ENCODE data around the gene TLL2. TPM values are rescaled to one million over a fixed set of nuclear protein-coding genes. Genes with fewer than 3 reads are reported as not detected.

The TLL2 gene
- total and polyA plus RNA-seq, 9 donors = 0.53 to 1.8 (median 1.1) TPM

DNA sequence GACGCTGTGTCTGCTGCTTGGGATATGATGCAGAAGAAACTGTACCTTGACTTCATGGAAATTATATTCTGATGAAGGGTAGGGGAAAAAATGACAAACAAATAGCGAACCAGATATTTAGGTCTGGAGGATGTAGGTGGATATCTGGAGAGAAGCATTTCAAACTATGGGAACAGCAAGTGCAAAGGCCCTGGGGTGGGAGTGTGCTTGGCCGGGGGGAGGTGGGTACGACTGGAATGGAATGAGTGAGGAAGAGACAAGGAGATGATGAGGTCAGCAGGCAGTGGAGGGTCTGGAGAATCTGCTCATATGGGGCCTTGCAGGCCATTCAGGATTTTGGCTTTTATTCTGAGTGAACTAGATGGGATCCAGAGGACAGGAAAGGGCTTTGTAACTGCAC, 65.2 kb downstream of the TLL2 start:
- WGBS (ENCODE audit: insufficient coverage) = 56% methylated on average over 3 of the region's 4 CpGs
- Histone ChIP-seq H3K4me1 (ENCODE audit: control insufficient read depth, insufficient read depth, low read length) (peaks cover 16% of the 10 kb centered on the region), H3K27me3 (ENCODE audit: control insufficient read depth, insufficient read depth, low read length) (peaks cover 28% of the 10 kb centered on the region), H3K36me3 (ENCODE audit: control insufficient read depth, insufficient read depth, low read length) (no peaks in the 10 kb centered on the region), H3K4me3 (ENCODE audit: low read length) (no peak overlapping the region), H3K9me3 (replicated peaks; ENCODE audit: control insufficient read depth, low read depth, low read length) (no peaks in the 10 kb centered on the region), H3K27ac (ENCODE audit: low read length) (peak overlapping the region; percentile 35)
- no peak for DNase-seq

DNA sequence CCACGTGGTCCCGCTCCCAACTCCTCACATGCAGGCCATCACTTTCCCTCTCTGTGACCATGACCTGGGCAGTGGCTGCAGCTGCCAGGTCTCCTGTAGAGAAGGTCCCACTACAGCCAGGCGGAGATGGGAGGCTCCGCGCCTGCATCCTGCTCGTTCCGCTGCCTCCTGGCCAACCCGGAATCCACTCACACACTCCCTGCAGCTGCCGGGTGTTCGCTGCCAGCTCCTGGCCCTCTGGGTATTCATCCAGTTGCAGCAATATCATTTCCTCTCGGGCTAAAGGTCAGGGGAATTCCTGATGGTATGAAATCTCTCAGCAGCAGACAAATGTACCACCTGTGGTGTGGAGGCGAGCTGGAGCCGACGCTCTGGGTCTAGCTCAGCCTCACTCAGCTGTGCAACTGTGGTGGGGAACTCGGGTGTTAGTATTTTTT, 65.7 kb downstream of the TLL2 start:
- 25% methylated on average over 9 of the region's 15 CpGs for WGBS (ENCODE audit: insufficient coverage)
- peak; percentile 95 for DNase-seq
- no peak overlapping the region for H3K4me3 ChIP-seq (ENCODE audit: low read length)
- H3K36me3 ChIP-seq (ENCODE audit: control insufficient read depth, insufficient read depth, low read length) = no peaks in the 10 kb centered on the region
- peak overlapping the region; percentile 35 for H3K27ac ChIP-seq (ENCODE audit: low read length)
- no peaks in the 10 kb centered on the region for H3K9me3 ChIP-seq (replicated peaks; ENCODE audit: control insufficient read depth, low read depth, low read length)
- H3K4me1 ChIP-seq (ENCODE audit: control insufficient read depth, insufficient read depth, low read length) = peaks cover 16% of the 10 kb centered on the region
- H3K27me3 ChIP-seq (ENCODE audit: control insufficient read depth, insufficient read depth, low read length) = peaks cover 27% of the 10 kb centered on the region

DNA sequence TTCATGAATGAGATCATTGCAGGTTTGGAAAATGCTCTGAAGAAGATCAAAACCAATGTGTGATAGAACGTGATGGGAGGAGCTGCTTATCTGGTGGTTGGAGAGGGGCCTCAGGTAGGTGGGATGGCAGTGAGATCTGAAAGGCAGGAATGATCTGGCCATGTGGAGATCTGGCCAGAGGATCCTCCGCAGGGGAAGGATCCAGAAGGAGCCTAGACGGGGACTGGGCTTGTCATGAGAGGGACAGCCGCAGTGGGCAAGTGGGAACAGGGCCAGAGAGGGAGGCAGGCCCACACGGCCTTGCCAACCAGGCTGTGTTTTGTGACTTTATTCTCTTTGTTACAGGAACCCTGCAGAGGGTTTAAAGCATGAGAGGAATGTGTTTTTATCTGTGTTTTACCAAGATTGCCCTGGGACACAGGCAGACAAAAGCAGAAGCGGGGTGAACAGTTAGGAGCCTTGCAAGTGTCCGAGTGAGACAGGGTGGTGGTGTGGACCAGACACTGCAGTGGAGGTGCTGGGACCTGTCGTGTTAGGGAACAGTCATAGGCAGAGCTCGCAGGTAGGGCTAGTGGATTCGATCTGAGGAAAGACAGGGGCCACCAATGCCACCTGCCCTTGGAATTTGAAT, 66.6 kb downstream of the TLL2 start:
- no peak for DNase-seq
- no peaks in the 10 kb centered on the region for H3K36me3 ChIP-seq (ENCODE audit: control insufficient read depth, insufficient read depth, low read length)
- H3K4me1 ChIP-seq (ENCODE audit: control insufficient read depth, insufficient read depth, low read length) = peaks cover 20% of the 10 kb centered on the region
- no peak overlapping the region for H3K4me3 ChIP-seq (ENCODE audit: low read length)
- H3K27ac ChIP-seq (ENCODE audit: low read length) = no peak overlapping the region
- peaks cover 24% of the 10 kb centered on the region for H3K27me3 ChIP-seq (ENCODE audit: control insufficient read depth, insufficient read depth, low read length)
- no peaks in the 10 kb centered on the region for H3K9me3 ChIP-seq (replicated peaks; ENCODE audit: control insufficient read depth, low read depth, low read length)
- WGBS (ENCODE audit: insufficient coverage) = 79% methylated on average over 8 of the region's 10 CpGs

DNA sequence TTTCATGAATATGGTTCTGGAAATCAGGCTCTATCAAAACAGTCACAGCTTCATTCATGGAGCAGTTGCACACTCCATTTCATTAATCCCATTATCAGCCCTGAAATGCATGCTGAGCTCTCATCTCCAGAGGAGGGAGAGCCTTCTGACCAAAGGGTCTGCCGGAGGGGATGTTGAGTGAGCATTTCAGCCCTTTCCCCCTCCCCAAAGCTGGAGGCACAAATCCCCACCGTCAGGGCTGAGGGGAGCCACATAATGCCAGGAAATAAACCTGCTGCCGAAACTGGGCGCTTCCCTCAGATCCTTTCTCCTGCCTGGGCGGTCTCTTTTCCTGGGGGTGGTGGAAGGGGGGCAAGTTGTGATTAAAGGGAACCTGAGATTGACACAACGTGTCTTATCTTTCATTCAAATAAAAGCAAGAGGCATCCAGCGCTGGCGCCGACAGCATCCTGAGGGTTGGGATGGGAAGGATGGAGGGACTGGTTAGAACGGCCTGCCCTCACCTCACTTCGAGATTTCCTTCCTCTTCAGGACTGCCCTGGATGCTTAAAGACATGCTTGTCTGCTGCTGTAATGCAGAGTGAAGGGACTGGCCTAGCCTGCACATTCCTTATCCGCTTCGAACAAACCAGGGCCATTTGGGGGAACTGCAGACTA, 71.6 kb downstream of the TLL2 start:
- 80% methylated on average over 1 of the region's 13 CpGs for WGBS (ENCODE audit: insufficient coverage)
- Histone ChIP-seq H3K36me3 (ENCODE audit: control insufficient read depth, insufficient read depth, low read length) (no peaks in the 10 kb centered on the region), H3K9me3 (replicated peaks; ENCODE audit: control insufficient read depth, low read depth, low read length) (no peaks in the 10 kb centered on the region), H3K4me1 (ENCODE audit: control insufficient read depth, insufficient read depth, low read length) (peaks cover 20% of the 10 kb centered on the region), H3K4me3 (ENCODE audit: low read length) (no peak overlapping the region), H3K27me3 (ENCODE audit: control insufficient read depth, insufficient read depth, low read length) (peaks cover 12% of the 10 kb centered on the region), H3K27ac (ENCODE audit: low read length) (no peak overlapping the region)
- no peak for DNase-seq

DNA sequence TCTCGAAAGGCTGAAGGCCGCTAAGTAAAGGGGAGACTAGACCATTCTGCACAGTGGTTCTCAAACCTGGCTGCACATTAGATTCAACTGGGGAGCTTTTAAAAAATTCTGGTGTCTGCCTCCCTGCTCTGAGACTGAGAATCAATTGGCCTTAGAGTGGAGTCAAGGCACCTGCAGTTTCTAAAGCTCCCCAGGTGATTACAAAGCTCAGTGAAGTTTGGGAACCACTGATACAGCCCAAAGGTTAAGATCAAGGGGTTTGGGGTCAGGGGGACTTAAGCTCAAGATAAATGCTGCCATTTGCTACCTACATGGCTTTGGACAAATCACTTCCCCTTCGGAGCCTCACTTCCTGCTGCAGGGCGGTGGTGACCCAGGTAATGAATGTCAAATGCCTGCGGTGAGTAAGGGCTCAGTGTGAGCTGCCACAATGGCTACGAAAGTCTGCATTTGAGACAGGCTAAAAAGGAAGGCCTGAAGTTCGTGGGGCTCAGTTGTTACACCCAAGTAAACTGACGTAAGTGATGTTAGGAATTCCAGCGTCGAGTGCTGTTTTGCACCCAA, 72.3 kb downstream of the TLL2 start:
- Histone ChIP-seq H3K4me1 (ENCODE audit: control insufficient read depth, insufficient read depth, low read length) (peaks cover 18% of the 10 kb centered on the region), H3K27me3 (ENCODE audit: control insufficient read depth, insufficient read depth, low read length) (peaks cover 8% of the 10 kb centered on the region), H3K9me3 (replicated peaks; ENCODE audit: control insufficient read depth, low read depth, low read length) (no peaks in the 10 kb centered on the region), H3K27ac (ENCODE audit: low read length) (no peak overlapping the region), H3K36me3 (ENCODE audit: control insufficient read depth, insufficient read depth, low read length) (no peaks in the 10 kb centered on the region), H3K4me3 (ENCODE audit: low read length) (no peak overlapping the region)
- 51% methylated on average over 6 of the region's 10 CpGs for WGBS (ENCODE audit: insufficient coverage)
- no peak for DNase-seq

DNA sequence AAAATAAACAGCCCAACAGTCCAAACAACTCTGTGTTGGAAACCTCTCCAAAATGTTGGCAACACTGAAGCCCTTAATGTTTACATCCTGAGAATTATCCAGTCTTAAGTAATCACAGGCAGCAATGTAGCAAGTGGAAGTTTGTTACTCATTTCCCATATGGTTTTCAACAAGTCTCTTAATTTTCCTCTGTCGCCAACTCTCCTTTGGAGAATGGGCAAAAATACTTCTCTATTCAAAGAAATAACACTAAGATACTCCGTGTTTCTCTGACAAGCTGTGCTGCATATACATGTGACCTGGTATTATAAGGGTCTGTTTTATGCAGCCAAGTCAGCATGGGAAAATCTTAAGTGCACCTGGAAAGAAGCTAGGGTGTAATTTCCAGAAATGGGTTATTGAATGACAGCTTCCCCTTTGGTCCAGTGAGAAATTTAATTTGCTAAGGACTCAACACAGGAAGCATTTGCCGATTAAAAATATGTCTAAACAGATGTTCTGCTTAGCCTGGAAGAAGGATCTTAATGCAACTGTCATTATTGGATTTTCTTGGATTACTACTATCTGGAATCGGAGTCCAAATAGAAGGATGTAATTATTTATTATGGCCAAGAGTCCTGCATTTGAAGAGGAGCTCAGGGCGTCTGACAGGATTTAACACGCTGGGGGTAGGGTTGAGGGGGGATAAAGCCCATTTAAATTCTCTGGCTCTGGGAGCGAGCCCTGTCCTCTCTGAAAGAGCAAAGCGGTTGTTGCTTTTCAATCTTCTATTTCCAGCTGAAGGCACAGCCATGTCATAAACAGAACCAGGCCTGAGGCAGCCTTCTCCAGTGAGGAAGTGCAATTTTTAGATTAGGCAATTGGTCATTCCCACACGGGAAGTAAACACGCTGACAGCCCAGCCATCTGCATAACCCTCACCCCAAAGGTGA, 73.1 kb downstream of the TLL2 start:
- peak; percentile 96 for DNase-seq
- WGBS (ENCODE audit: insufficient coverage) = 11% methylated on average over 3 of the region's 10 CpGs
- H3K27ac ChIP-seq (ENCODE audit: low read length) = peak overlapping the region; percentile 57
- H3K36me3 ChIP-seq (ENCODE audit: control insufficient read depth, insufficient read depth, low read length) = no peaks in the 10 kb centered on the region
- peaks cover 3% of the 10 kb centered on the region for H3K27me3 ChIP-seq (ENCODE audit: control insufficient read depth, insufficient read depth, low read length)
- H3K4me3 ChIP-seq (ENCODE audit: low read length) = no peak overlapping the region
- H3K4me1 ChIP-seq (ENCODE audit: control insufficient read depth, insufficient read depth, low read length) = peaks cover 18% of the 10 kb centered on the region
- H3K9me3 ChIP-seq (replicated peaks; ENCODE audit: control insufficient read depth, low read depth, low read length) = no peaks in the 10 kb centered on the region

DNA sequence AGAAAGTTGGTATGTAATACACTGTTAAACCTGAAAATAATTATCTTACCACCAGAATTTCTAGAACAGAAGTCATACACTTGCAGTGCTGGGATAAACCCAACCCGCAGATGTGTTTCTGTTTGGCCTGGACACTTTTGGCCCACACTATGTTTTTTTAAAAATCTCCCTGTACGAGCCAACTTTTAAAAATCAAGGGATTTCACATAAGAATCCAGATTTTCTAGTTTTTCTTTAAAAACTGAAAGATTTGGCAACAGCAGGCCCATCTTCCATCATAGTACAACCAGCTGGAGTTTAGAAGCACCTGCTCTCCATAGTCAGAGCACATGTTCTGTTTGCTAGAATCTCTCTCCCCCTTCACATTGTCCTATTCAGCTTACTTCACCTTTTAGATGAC, 74.0 kb downstream of the TLL2 start:
- 27% methylated on average over 2 of the region's 2 CpGs for WGBS (ENCODE audit: insufficient coverage)
- Histone ChIP-seq H3K9me3 (replicated peaks; ENCODE audit: control insufficient read depth, low read depth, low read length) (no peaks in the 10 kb centered on the region), H3K27me3 (ENCODE audit: control insufficient read depth, insufficient read depth, low read length) (no peaks in the 10 kb centered on the region), H3K4me3 (ENCODE audit: low read length) (no peak overlapping the region), H3K4me1 (ENCODE audit: control insufficient read depth, insufficient read depth, low read length) (peaks cover 18% of the 10 kb centered on the region), H3K36me3 (ENCODE audit: control insufficient read depth, insufficient read depth, low read length) (no peaks in the 10 kb centered on the region), H3K27ac (ENCODE audit: low read length) (peak overlapping the region; percentile 57)
- DNase-seq = peak; percentile 94

DNA sequence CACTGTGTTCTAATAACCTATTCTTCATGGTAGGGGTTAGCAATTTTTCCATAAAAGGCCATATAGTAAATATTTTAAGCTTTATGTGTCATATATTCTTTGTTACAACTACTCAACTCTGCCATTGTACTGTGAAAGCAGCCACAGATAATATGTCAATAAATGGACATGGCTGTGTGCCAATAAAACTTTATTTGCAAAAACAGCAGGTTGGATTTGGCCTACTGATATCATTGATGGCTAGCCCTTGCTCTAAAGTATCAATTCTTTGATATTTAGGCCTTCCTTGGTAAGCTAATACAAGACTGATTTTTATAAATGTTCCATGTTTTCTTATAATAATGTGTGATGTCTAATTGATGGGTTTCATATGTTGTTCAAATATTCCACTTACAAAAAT, 77.7 kb downstream of the TLL2 start:
- H3K4me1 ChIP-seq (ENCODE audit: control insufficient read depth, insufficient read depth, low read length) = peaks cover 3% of the 10 kb centered on the region
- H3K36me3 ChIP-seq (ENCODE audit: control insufficient read depth, insufficient read depth, low read length) = no peaks in the 10 kb centered on the region
- no peak for DNase-seq
- no peak overlapping the region for H3K27ac ChIP-seq (ENCODE audit: low read length)
- no peaks in the 10 kb centered on the region for H3K9me3 ChIP-seq (replicated peaks; ENCODE audit: control insufficient read depth, low read depth, low read length)
- peaks cover 7% of the 10 kb centered on the region for H3K27me3 ChIP-seq (ENCODE audit: control insufficient read depth, insufficient read depth, low read length)
- H3K4me3 ChIP-seq (ENCODE audit: low read length) = no peak overlapping the region

DNA sequence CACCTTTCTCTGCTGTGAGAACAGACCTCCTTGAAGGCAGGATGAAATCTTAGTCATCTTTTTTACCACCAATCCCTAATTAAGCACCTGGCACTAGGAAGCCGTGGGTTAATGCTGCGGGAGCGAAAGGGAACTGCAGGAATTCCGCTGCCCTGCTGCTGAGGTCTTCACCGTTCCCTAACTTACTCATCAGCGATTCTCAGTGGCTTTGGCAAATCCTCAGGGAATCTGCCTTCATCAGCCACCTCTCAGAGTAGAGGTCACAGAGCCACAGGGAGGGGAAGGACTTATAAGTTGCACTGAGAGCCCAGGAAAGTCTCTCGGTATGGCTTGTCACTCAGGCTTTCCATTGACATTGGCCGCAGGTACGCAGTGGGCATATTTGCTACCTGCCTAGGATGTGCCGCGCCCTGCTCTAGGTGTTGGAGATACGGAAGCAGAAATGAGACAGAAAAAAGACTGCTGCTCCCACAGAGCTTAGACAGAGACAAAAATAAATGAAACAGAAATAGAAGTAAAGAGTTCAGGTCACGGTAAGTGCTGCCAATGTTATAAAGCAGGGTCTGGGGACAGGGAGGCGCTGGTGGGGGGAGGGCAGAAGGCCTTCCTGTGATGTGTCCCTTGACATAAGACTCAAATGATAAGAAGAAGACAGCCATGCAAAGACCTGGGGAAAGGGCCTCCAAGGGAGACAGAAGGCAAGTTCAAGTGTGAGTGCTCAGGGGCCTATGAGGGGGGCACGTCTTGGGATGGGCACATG, 82.3 kb downstream of the TLL2 start:
- no peak for DNase-seq
- 79% methylated on average over 9 of the region's 15 CpGs for WGBS (ENCODE audit: insufficient coverage)
- H3K36me3 ChIP-seq (ENCODE audit: control insufficient read depth, insufficient read depth, low read length) = no peaks in the 10 kb centered on the region
- H3K27ac ChIP-seq (ENCODE audit: low read length) = no peak overlapping the region
- no peaks in the 10 kb centered on the region for H3K9me3 ChIP-seq (replicated peaks; ENCODE audit: control insufficient read depth, low read depth, low read length)
- peaks cover 20% of the 10 kb centered on the region for H3K27me3 ChIP-seq (ENCODE audit: control insufficient read depth, insufficient read depth, low read length)
- no peak overlapping the region for H3K4me3 ChIP-seq (ENCODE audit: low read length)
- H3K4me1 ChIP-seq (ENCODE audit: control insufficient read depth, insufficient read depth, low read length) = no peaks in the 10 kb centered on the region

Data from muscle of leg (tissue), 11 donors.